Kidney (tissue), 14 donors: Measurements from ENCODE around the gene ANO6. TPM values are rescaled to one million over a fixed set of nuclear protein-coding genes. Genes with fewer than 3 reads are reported as not detected.

Experiments used
- DNase-seq, 5 donors: peaks; one replicate each; pipeline ENCODE4 v3.0.0-alpha.2; 2013 to 2020
- FAIRE-seq: peaks from 2 replicates; lab custom pipeline; 2012; peaks lifted over from hg19 to GRCh38; lab: Jason Lieb, UNC
- H3K27ac ChIP-seq, 2 donors: one replicate each; pipeline ENCODE4 v1.7.0; 2013; ENCODE audit warnings: low read depth in 2 of 2, low read length in 2 of 2, inconsistent platforms in 1 of 2
- H3K27me3 ChIP-seq: one replicate; pipeline ENCODE4 v1.7.1; 2013; ENCODE audit warnings: low read length, inconsistent platforms; ENCODE audit not compliant: control insufficient read depth, insufficient read depth
- H3K36me3 ChIP-seq, 3 donors: one replicate each; pipeline versions ENCODE4 v1.7.0 to v1.7.1; 2013; ENCODE audit warnings: low read length in 3 of 3, control low read depth in 1 of 3, inconsistent platforms in 1 of 3; ENCODE audit not compliant: insufficient read depth in 3 of 3, control insufficient read depth in 2 of 3
- H3K4me1 ChIP-seq, 3 donors: one replicate each; pipeline versions ENCODE4 v1.7.0 to v1.7.1; 2013; ENCODE audit warnings: low read length in 3 of 3, inconsistent platforms in 1 of 3, low read depth in 1 of 3; ENCODE audit not compliant: control insufficient read depth in 2 of 3, insufficient read depth in 2 of 3
- H3K4me3 ChIP-seq, 3 donors: one replicate each; pipeline versions ENCODE4 v1.7.0 to v1.8.1; 2013; ENCODE audit warnings: low read length in 3 of 3, control low read depth in 1 of 3, inconsistent platforms in 1 of 3
- H3K9ac ChIP-seq, 3 donors: one replicate each; pipeline versions ENCODE4 v1.7.0 to v1.7.1; 2013; ENCODE audit warnings: low read length in 3 of 3, control low read depth in 1 of 3, inconsistent platforms in 1 of 3
- H3K9me3 ChIP-seq, 3 donors: one replicate each; pipeline versions ENCODE4 v1.7.0 to v1.7.1; 2013; ENCODE audit warnings: low read length in 3 of 3, control low read depth in 1 of 3, inconsistent platforms in 1 of 3; ENCODE audit not compliant: control insufficient read depth in 2 of 3, insufficient read depth in 1 of 3
- CTCF ChIP-seq: IDR thresholded peaks from 3 replicates; pipeline ENCODE4 v1.5.1; 2012; ENCODE audit warnings: mild to moderate bottlenecking, moderate library complexity, borderline replicate concordance; ENCODE audit not compliant: insufficient read depth; ENCODE audit errors: extremely low read depth
- intact Hi-C: fragments of 100-400 bp; cut with DNase I; formaldehyde crosslinking; loops from one replicate; pipeline ENCODE4 v1.11.1; 2022
- polyA plus RNA-seq: library from polyadenylated mRNA; stranded (reverse); fragments of 350-450 nt; fragmentation: Illumina TruSeq; extraction: RNeasy Lipid Tissue Mini Kit (QIAGEN cat#74804); gene quantifications from one replicate; pipeline ENCODE4 v1.2.3, GENCODE V29; 2014; ENCODE audit warnings: low read depth, low replicate concordance; ENCODE audit not compliant: insufficient read depth
- total RNA-seq: library from RNA; stranded (reverse); fragmentation: NEBNext Ultra II Directional; extraction: Animal tissue kit (Norgen Biotek cat#: 25700); gene quantifications from one replicate; pipeline ENCODE4 v1.2.1, GENCODE V29; 2021
- donor health status: control.
- donor health status: control.
- donor health status: control.
- donor health status: control.
- donor health status: control.
- donor health status: DM: yes; HTN: yes; CAD: no.
- donor health status: Normal renal cell carcinoma (clear cell type).

ANO6 gene
- total and polyA plus RNA-seq, 2 donors from 2014 or later, result 17.2 to 46.3 TPM

GRCh38 chr12:45336331-45336730, 120.4 kb downstream of the ANO6 start:
- no peaks in the 10 kb centered on the region for H3K27me3 ChIP-seq
- no peaks in the 10 kb centered on the region for H3K9me3 ChIP-seq
- H3K4me3 ChIP-seq, result no peak overlapping the region
- H3K27ac ChIP-seq, result no peak overlapping the region
- no peak overlapping the region for H3K9ac ChIP-seq
- H3K36me3 ChIP-seq, result peaks cover 0 to 4% (median 0%) of the 10 kb centered on the region in 3 donors
- DNase-seq, result no peak
- FAIRE-seq, result no peak
- H3K4me1 ChIP-seq, result no peaks in the 10 kb centered on the region
- TF ChIP-seq CTCF, result no peak
- intact Hi-C loops, result no loop called here

- Histone ChIP-seq H3K27me3 (no peaks in the 10 kb centered on the region), H3K4me1 (no peaks in the 10 kb centered on the region), H3K9me3 (no peaks in the 10 kb centered on the region), H3K9ac (no peak overlapping the region), H3K4me3 (no peak overlapping the region), H3K36me3 (no peaks in the 10 kb centered on the region), H3K27ac (no peak overlapping the region)
- FAIRE-seq (no peak), DNase-seq (no peak)
- intact Hi-C loops, result no loop called here
- no peak for TF ChIP-seq CTCF
Measured at GRCh38 chr12:45336762-45337596, 121.1 kb downstream of the ANO6 start.

- no peaks in the 10 kb centered on the region for H3K27me3 ChIP-seq
- H3K4me1 ChIP-seq, result no peaks in the 10 kb centered on the region
- intact Hi-C loops, result no loop called here
- no peaks in the 10 kb centered on the region for H3K36me3 ChIP-seq
- no peak overlapping the region for H3K27ac ChIP-seq
- TF ChIP-seq CTCF, result no peak
- H3K9me3 ChIP-seq, result no peaks in the 10 kb centered on the region
- H3K4me3 ChIP-seq, result no peak overlapping the region
- no peak for DNase-seq
- FAIRE-seq, result no peak
- H3K9ac ChIP-seq, result no peak overlapping the region
Measured at GRCh38 chr12:45337835-45338234, 121.9 kb downstream of the ANO6 start.
